GM12873 (cell line): ENCODE measurements around the gene C8G.

Experiments
- CTCF ChIP-seq: IDR thresholded peaks from 2 replicates; pipeline ENCODE4 v1.5.1; 2012; ENCODE audit warnings: low read depth, mild to moderate bottlenecking, moderate library complexity, low read length, control low read depth; ENCODE audit not compliant: insufficient read depth; ENCODE audit errors: missing control alignments

Gene C8G

DNA sequence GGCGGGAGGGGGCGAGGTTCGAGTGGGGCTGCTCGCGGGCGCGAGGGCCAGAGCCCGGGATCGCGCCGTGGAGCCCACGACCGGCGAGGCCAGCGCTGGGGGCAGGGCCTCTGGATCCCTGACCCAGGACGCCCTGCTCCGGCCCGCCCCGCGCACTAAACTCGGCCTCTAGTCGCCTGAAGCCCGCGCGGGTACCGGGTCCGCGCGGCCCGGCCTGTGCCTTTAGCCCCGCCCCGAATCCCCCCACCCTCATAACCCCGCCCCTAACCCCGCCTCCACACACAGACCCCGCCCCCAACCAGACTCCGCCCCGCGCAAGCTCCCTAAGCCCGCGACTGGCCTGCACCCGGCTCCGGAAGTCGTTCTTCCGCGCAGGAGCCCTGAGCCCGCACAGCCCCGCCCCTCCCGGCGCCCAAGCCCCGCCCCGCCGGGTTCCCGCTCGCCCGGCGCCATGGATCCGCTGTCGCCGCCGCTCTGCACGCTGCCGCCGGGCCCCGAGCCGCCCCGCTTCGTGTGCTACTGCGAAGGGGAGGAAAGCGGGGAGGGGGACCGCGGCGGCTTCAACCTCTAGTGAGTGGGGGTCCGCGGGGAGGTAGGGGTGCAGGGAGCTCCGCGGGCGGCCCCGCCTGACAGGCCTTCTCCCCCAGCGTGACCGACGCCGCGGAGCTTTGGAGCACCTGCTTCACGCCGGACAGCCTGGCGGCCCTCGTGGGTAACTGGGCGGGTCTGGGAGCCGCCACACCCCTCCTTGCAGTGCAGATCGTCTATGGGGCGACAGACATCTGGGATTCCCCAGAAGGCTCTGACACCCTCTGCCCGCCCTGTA lies 47.2 kb downstream of the C8G start, which contains the start of gene PAXX:
Gene PAXX, plus strand, starts transcription at position 430 of the 826 bp plus-strand sequence. Its CDS starts 22 bp downstream, at position 452.
- no peak for TF ChIP-seq CTCF

DNA sequence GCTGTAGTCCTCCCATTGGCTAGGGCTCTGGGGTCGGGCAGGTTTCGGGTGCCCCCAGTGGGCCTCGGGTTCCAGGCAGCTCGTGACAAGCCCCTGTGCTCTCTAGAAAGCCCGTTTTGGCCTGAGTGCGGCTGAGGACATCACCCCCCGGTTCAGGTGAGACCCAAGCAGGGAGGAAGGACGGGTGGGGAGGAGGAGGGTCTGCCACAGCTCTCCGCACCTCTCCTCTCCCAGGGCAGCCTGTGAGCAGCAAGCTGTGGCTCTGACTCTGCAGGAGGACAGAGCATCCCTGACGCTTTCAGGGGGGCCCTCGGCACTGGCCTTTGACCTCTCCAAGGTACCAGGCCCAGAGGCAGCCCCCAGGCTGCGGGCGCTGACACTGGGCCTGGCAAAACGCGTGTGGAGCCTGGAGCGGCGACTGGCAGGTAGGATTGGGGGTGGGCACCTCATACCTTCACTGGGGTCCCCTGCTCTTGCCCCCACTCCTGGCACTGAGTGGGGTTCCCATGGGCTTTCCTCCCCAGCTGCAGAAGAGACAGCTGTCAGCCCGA lies 47.9 kb downstream of the C8G start:
- no peak for TF ChIP-seq CTCF

- TF ChIP-seq CTCF, result no peak
These were observed 49.3 kb downstream of the C8G start for GRCh38 chr9:136994180-136994887.

GRCh38 chr9:136994888-136995230 lies 49.8 kb downstream of the C8G start:
- TF ChIP-seq CTCF, result no peak

DNA sequence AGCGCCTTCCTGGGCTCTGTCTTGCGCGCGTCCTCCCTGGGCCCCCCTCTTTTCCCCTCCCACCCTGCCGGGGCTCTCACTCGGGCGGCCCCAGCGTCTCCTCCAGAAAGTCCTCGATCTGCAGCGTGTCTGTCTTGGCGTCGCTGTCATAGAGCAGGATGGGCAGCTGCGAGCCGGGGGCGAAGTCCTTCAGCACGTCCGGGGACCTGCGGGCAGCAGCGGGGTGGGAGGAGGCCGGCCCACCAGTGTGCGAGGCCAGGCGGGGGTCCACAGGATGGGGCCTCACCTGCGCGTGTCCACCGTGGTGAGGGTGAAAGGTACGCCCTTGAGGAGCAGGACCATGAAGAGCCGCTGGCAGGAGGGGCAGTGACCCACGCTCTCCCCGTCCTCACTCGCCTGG lies 50.3 kb downstream of the C8G start:
- TF ChIP-seq CTCF, result no peak

GRCh38 chr9:136995772-136996311 lies 50.8 kb downstream of the C8G start:
- TF ChIP-seq CTCF, result no peak
